ENCODE results near the gene CKS1B.
A peak's percentile ranks its signal among the peaks of the same experiment; 100 is the strongest.

CKS1B gene
- 3.3 to 5.9 (median 4.6) reads per million in 4 donors for total RNA-seq

DNA sequence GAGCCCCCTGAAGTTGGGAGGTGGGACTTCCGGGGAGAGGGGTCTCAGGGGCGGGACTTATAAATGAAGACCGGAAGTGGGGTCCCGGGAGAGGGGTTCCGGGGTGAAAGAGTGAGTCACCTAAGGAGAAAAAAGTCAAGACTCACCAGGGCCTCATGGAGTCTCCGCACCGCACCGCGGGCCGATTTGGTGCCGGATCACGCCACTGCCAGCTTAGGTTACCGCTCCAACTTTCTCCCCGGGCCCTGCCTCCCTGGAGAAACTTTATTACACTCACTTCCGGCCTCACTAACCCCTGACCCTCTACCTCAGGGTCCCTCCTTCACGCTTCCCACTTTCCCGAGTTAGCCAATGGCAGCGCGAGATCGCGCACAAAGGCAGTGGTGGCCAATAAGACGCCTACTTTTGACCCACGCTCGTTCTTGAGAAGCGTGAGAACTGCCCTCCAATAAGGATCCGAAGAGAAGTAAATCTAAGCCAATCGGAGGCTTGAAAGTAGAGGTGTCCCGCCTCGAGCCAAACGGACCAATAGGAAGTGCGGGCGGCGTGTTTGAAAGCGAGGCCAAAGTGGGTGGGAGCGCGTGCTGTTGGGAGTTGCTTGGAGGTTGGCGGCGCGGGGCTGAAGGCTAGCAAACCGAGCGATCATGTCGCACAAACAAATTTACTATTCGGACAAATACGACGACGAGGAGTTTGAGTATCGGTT lies at the start of gene CKS1B:
Gene CKS1B, plus strand, starts transcription at position 580 of the 706 bp plus-strand sequence. Its CDS starts 65 bp downstream, at position 645.
- DNase-seq = peak; percentile 91 to 100 (median 95)

DNA sequence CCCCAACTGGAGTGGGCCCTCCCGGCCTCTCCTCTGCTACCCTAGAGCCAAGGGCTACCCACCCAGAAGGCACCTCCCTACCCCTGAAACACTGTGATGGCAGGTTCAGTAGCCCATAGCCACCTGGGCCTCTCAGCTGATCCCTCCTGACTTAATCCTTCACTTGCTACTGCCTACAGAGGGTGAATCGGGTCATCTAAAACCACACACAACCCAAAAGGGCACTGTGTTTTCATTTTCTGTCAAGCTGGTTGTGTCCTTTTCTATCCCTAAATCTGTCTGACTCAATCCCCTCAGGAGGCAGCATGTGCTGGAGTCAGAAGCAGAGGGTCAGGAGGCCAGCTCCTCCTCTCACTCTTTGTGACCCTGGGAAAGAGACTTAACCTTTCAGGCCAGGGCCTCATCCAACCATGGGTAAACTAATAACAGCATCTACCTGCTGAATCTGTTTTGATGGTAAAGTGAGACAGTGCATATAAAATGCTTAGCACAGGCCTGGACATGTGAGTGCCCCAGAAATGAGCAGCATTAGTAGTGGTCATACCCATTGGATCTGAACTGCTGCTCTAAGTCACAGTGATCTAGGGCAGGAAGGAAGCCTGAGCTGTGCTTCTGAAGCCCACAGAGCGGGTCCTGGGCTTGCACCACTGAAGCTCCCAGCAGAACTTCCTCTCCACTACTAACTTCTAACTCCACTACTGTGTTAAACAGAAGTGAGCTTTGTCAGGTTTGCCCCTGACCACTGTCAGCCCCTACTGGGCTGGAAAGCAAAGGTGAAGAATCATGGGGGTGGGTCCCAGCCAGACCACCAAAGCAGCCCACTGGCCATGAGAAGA lies 48.9 kb upstream of the CKS1B start:
- peak in 1 of 5 donors; percentile 48 for DNase-seq

DNA sequence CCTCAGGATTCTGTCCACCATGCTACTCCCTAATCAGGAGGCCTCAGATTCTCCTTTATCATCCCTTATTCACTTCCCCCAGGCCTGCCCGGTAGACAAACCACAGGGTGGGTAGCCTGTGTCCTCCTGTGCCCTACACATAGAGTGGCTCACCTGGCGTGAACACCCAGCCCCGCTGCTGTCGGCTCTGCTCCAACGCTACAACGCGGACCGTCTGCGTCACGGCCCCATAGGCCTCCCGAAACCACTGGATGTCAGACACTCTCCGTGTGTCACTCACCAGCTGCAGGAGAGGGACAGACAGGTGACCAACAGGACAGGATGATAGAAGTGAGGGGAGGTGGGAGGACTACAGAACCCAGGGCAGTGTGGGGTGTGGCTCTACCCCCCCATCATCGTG lies 48.3 kb upstream of the CKS1B start:
- no peak for DNase-seq

- DNase-seq = no peak
These were observed 42.5 kb upstream of the CKS1B start for GRCh38 chr1:154931940-154932487.

DNA sequence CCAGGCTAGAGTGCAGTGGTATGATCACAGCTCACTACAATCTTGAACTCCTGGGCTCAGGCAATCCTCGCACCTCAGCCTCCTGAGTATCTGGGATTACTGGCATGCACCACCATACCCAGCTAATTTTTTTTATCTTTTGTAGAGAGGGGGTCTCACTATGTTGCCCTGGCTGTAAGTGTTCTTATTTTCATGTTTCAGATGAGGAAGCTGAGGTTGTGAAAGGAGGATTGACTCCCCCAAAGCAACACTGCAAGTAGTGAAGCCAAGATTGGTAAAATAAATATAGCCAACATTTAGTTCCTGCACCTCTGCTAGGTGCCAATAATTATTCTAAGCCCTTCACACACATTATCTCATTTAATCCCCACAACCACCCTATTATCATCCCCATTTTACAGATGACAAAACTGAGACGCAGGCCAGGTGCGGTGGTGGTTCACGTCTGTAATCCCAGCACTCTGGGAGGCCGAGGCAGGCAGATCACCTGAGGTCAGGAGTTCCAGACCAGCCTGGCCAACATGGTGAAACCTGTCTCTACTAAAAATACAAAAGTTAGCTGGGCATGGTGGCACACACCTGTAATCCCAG lies 40.0 kb upstream of the CKS1B start:
- DNase-seq = no peak

DNA sequence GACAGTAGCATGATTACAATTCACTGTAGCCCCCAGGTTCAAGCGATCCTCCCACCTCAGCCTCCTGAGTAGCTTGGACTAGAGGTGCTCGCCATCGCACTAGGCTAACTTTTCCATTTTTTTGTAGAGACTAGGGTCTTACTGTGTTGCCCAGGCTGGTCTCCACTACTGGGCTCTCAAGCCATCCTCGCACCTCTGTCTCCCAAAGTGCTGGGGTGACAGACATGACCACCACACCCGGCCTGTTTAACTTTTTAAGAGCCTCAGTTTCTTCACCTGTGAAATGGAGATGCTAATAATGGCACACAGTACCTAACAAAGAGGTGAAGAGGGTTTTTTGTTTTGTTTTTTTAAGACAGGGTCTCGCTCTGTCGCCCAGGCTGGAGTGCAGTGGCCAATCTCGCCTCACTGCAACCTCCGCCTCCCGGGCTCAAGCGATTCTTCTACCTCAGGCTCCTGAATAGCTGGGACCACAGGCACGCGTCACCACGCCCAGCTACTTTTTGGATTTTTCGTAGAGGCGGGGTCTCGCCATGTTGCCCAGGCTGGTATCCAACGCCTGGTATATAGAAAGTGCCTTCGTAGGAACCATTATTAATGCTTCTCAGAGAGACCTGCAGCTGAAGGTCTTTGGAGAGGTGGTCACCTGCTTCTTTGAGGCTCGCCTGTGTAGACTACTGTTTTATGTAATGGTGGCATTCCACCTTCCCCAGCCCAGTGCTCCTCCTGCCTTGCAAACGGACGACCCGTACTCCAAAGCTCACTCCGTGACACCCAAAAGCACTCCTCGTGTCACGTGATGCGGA lies 38.5 kb upstream of the CKS1B start:
- DNase-seq = no peak

- DNase-seq = peak; percentile 88 to 96 (median 94)
These were observed 37.9 kb upstream of the CKS1B start, which contains the start of gene PMVK for GRCh38 chr1:154936555-154937084. Gene PMVK (minus strand): TSS chr1:154936719. CDS start chr1:154936685, 34 bp downstream.

- peak; percentile 80 to 98 (median 87) for DNase-seq
These were observed 37.1 kb upstream of the CKS1B start for GRCh38 chr1:154937085-154937987.

- no peak for DNase-seq
These were observed 36.5 kb upstream of the CKS1B start for GRCh38 chr1:154937988-154938386.

DNA sequence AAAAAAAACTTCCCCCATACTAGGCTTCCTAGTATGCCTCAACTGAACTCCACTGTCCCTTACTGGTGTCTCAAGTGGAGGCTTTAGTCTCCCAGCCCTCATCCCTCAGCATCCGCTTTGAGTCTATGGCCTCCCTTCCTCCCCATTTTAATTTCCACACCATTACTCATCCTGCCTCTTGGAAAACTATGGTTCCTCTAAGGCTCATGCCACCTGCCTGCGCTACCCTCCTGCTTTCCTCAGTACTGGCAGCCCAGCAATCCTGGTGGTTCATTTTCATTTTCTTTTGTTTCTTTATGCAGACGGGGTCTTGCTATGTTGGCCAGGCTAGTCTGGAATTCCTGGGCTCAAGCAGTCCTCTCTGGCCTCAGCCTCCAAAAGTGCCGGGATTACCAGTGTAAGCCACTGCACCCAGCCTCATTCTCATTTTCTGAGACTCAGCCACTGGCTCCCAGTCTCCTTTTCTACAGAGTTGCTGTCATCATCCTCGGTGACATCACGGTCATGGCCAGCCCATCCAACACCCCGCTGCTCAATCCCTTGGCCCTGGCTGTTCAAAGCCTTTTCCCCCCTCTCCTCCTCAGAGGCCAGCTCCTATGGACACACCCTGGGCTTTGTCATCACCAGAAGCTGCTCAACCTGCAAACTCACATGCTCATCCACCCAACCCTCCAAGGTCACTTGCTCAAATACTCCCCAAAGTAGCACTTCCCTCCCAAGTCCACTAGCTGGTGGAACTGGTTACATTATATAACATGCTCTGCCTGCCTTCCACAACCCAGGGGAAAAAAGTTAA lies 35.7 kb upstream of the CKS1B start:
- no peak for DNase-seq

GRCh38 chr1:154940213-154940560 lies 34.3 kb upstream of the CKS1B start:
- DNase-seq = no peak

GRCh38 chr1:154940651-154941194 lies 33.8 kb upstream of the CKS1B start:
- DNase-seq = peak in 1 of 5 donors; percentile 70

DNA sequence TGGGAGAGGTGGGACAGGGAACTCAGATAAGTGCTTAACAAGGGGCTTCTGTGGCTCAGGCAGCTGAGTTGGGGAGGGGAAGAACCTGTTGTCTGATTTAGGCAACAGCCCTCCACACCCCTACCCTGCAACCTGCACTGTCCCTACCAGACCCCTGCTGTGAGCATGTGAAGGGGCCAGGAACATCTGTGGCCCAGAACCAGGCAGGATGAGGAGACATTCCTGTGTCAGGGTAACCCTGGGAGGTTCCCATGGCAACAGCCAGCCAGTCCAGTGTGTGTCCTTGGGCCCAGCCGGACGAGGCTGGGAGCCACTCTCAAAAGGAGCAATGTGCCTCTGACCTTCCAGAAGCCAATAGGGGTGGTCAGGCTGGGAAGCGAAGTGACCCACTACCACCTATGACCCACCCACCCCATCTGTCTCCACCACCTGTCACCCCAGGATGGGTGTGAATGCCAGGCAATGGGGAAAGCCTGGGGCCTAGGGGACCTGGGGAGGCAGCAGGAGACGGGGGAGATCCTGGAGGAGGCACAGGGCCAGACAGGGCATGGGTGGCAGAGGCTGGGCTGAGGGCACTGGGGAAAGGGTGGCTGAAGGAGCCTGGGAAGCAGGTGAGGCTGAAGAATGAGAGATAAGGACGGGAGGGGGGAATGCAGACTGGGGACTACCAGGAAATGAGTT lies 33.0 kb upstream of the CKS1B start:
- DNase-seq = no peak

DNA sequence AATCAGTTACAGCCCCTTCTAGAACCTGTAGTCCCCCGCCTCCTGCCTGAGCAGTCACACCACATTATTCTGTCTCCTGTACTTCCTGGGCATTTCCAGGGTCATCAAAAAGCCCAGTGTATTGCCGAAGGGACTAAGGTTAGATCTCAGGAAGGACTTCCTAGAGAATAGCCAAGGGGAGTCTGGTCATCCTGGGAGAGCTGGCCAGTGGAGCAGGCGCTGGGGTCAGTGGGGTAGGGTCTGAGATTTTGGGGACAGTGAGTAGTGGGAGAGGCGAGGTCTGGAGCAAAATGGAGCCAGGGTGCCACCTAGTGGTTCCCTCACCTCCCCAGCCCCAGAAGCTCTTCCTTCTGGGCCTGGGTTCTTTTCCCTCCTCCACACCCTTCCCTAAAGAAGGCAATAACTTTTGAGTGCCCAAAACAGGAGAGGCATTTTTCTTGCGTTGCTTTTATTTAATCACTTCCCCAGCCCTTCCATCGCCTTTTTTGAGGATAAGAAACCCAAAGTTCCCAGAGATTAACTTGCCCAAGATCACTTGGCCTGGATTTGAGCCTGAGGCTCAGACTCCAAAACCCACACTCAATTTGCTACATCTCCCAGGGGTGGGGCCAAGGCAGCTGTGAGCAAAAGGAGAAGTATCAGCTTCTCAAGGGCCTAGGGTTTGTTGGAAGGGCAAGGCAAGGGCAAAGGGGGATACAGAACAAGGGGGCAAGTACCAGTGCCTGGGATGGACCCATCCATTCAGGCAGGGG lies 30.7 kb upstream of the CKS1B start:
- peak in 1 of 5 donors; percentile 58 for DNase-seq

DNA sequence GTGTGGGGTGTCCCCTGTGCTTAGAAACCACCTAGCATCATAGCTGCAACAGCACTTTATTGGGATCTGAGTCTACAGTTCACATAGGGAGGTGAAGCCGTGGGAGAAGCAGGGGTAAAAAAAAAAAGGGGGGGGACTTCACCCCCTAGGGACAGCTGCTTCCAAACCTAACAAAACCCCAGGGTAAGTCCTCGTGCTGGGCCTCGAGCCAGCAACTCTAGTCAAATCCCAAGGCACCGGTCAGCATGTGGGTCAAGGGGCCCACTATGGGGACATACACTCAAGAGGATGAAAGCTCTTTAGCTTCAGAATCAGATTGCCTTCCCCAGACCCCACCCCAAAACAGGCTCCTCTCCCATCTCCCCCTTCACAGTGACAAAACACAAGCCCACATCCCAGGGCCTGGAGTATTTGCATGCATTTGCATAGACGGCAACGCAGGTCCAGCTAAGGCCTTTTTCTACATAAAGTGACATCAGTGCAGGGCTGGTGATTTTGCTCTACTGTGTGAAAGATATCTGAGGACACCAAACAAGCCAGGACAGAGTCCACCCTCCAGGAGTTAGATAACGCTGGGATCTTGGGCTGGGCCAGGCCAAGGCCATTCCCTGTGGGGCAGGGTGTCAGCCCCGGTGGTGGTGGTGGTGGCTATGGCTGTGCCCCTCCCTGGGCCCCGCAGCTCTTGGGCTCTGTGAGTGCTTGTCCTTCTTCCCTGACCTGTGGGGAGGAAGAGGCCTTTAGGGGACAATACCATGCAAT lies 29.9 kb upstream of the CKS1B start:
- no peak for DNase-seq

- DNase-seq = no peak
These were observed 29.1 kb upstream of the CKS1B start for GRCh38 chr1:154945160-154945961.
